GM13976 (cell line): ENCODE results near the gene LMO2.

Source experiments
- DNase-seq: peaks from one replicate; pipeline ENCODE4 v3.0.0; 2012; ENCODE audit warnings: low spot score
- CTCF ChIP-seq: IDR thresholded peaks from 2 replicates; pipeline ENCODE4 v1.5.1; 2012; ENCODE audit warnings: borderline replicate concordance, mild to moderate bottlenecking; ENCODE audit not compliant: insufficient read depth; ENCODE audit errors: extremely low read depth, missing control alignments, control extremely low read depth
- in situ Hi-C: fragments of 300-500 bp; cut with MboI; formaldehyde crosslinking; loops from one replicate; pipeline ENCODE4 v1.12.0; 2022; ENCODE audit warnings: low sequenced_read_pairs, mixed read lengths, inconsistent platforms; ENCODE audit not compliant: unreplicated experiment

The LMO2 gene

GRCh38 chr11:33874433-33874832 lies 17.4 kb downstream of the LMO2 start:
- no peak for DNase-seq
- in situ Hi-C loops: no loop called here
- TF ChIP-seq CTCF: no peak

GRCh38 chr11:33869481-33870422 lies 22.1 kb downstream of the LMO2 start:
- in situ Hi-C loops: no loop called here
- no peak for TF ChIP-seq CTCF
- DNase-seq: peak; percentile 73

GRCh38 chr11:33868647-33869461 lies 23.0 kb downstream of the LMO2 start:
- peak; percentile 50 for DNase-seq
- no peak for TF ChIP-seq CTCF
- in situ Hi-C loops: no loop called here

- TF ChIP-seq CTCF: no peak
- DNase-seq: no peak
- in situ Hi-C loops: no loop called here
These were observed 23.8 kb downstream of the LMO2 start for GRCh38 chr11:33867996-33868646.

- DNase-seq: no peak
- no peak for TF ChIP-seq CTCF
- in situ Hi-C loops: no loop called here
These were observed 24.3 kb downstream of the LMO2 start for GRCh38 chr11:33867561-33867960.

GRCh38 chr11:33866936-33867335 lies 24.9 kb downstream of the LMO2 start:
- in situ Hi-C loops: no loop called here
- DNase-seq: no peak
- TF ChIP-seq CTCF: no peak
